ENCODE results near the gene ZNF397.

Gene ZNF397

GRCh38 chr18:35271656-35272055 lies 30.8 kb downstream of the ZNF397 start:
- no peak for DNase-seq (ENCODE audit: low read depth)
- TF ChIP-seq CTCF (IDR thresholded peaks at IDR 0.05; ENCODE audit: low read depth, low read length, missing control alignments) = no peak
- in situ Hi-C loops (cut with HindIII; ENCODE audit: low sequenced_read_pairs) = no loop called here
- H3K4me3 ChIP-seq (ENCODE audit: low read depth, low read length) = no peak overlapping the region

GRCh38 chr18:35276267-35276666 lies 35.4 kb downstream of the ZNF397 start:
- no peak overlapping the region for H3K4me3 ChIP-seq (ENCODE audit: low read depth, low read length)
- no peak for DNase-seq (ENCODE audit: low read depth)
- in situ Hi-C loops (cut with HindIII; ENCODE audit: low sequenced_read_pairs) = no loop called here
- TF ChIP-seq CTCF (IDR thresholded peaks at IDR 0.05; ENCODE audit: low read depth, low read length, missing control alignments) = no peak

- in situ Hi-C loops (cut with HindIII; ENCODE audit: low sequenced_read_pairs) = no loop called here
- no peak for TF ChIP-seq CTCF (IDR thresholded peaks at IDR 0.05; ENCODE audit: low read depth, low read length, missing control alignments)
- no peak overlapping the region for H3K4me3 ChIP-seq (ENCODE audit: low read depth, low read length)
- no peak for DNase-seq (ENCODE audit: low read depth)
Measured at GRCh38 chr18:35277633-35278032, 36.8 kb downstream of the ZNF397 start.

GRCh38 chr18:35278085-35278484 lies 37.3 kb downstream of the ZNF397 start:
- in situ Hi-C loops (cut with HindIII; ENCODE audit: low sequenced_read_pairs) = no loop called here
- DNase-seq (ENCODE audit: low read depth) = no peak
- H3K4me3 ChIP-seq (ENCODE audit: low read depth, low read length) = no peak overlapping the region
- TF ChIP-seq CTCF (IDR thresholded peaks at IDR 0.05; ENCODE audit: low read depth, low read length, missing control alignments) = no peak

- H3K4me3 ChIP-seq (ENCODE audit: low read depth, low read length) = no peak overlapping the region
- in situ Hi-C loops (cut with HindIII; ENCODE audit: low sequenced_read_pairs) = no loop called here
- no peak for DNase-seq (ENCODE audit: low read depth)
- no peak for TF ChIP-seq CTCF (IDR thresholded peaks at IDR 0.05; ENCODE audit: low read depth, low read length, missing control alignments)
Measured at GRCh38 chr18:35278969-35279368, 38.1 kb downstream of the ZNF397 start.

- in situ Hi-C loops (cut with HindIII; ENCODE audit: low sequenced_read_pairs) = no loop called here
- no peak for DNase-seq (ENCODE audit: low read depth)
- H3K4me3 ChIP-seq (ENCODE audit: low read depth, low read length) = no peak overlapping the region
- TF ChIP-seq CTCF (IDR thresholded peaks at IDR 0.05; ENCODE audit: low read depth, low read length, missing control alignments) = no peak
Measured at GRCh38 chr18:35282353-35282752, 41.5 kb downstream of the ZNF397 start.
